GM12892 (cell line): Measurements from ENCODE around the gene PABPN1L.

Experiments used
- POLR2A ChIP-seq: IDR thresholded peaks from 2 replicates; pipeline ENCODE4 v1.6.1; 2011; ENCODE audit warnings: low read depth, low read length, control low read depth
- POLR2AphosphoS5 ChIP-seq: IDR thresholded peaks from 2 replicates; pipeline ENCODE4 v1.6.1; 2011; ENCODE audit warnings: low read depth, low read length, control low read depth

DNA sequence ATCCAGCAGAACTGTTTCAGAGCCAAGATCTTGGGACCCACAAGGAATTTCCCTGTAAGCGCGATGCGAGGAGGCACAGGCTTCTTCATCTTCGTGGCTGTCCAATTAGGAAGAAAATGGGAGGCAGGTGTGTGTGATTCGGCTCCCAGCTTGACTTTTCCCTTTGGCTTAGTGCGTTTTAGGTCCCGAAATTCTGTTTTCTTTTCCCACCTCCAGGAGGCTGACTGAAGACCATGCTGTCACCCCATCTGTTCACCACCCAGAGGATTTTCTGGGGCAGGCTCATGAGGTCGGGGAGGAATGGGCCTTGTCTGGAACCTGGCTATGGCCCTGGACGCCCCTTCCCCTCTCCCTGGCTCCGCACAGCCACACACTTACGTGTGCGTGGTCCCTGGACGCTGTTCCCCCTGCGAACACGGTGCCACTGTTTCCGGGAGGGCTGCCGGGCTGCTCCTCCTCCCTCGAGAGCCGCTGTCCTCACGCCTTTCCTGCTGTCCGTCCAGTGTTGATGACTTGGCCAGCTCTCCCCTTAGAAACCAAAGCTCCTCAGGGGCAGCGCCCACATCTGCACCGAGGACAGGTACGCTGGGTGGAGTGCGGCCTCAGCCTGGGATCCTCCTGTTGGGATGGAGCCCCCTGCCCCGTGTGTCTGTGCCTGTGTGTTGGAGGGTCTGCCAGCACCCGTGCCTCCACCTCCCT is 2.7 kb upstream of the PABPN1L start:
- TF ChIP-seq POLR2AphosphoS5 (no peak), POLR2A (no peak)
